Smooth muscle cell (in vitro differentiated cells): ENCODE results near the gene P2RX4. TPM values are rescaled to one million over a fixed set of nuclear protein-coding genes. Genes with fewer than 3 reads are reported as not detected.
"Not testable (repeated sequence)": the region's sequence is repeated elsewhere in the genome, so short reads cannot be mapped to it uniquely, and the experiment has no call there.

Experiments used
- DNase-seq: peaks from one replicate; lab custom pipeline; 2025; ENCODE audit not compliant: unreplicated experiment; lab: John Stamatoyannopoulos, UW
- H2AFZ ChIP-seq: fragments of 200-600 bp; sonication (generic); 2 replicates; pipeline ENCODE4 v1.6.0; 2016; ENCODE audit warnings: antibody characterized with exemption, low read depth, mild to moderate bottlenecking
- H3F3A ChIP-seq: fragments of 200-600 bp; sonication (generic); 2 replicates; pipeline ENCODE4 v1.6.0; 2017; ENCODE audit warnings: antibody characterized with exemption, low read depth
- H3K27ac ChIP-seq: fragments of 200-600 bp; sonication (generic); 2 replicates; pipeline ENCODE4 v1.5.1; 2016; ENCODE audit warnings: low read depth, mild to moderate bottlenecking
- H3K27me3 ChIP-seq: fragments of 200-600 bp; sonication (generic); 2 replicates; pipeline ENCODE4 v1.6.1; 2016; ENCODE audit warnings: low read depth, mild to moderate bottlenecking
- H3K36me3 ChIP-seq: fragments of 200-600 bp; sonication (generic); 2 replicates; pipeline ENCODE4 v1.5.1; 2016; ENCODE audit warnings: low read depth
- H3K4me1 ChIP-seq: fragments of 200-600 bp; sonication (generic); 2 replicates; pipeline ENCODE4 v1.5.1; 2016; ENCODE audit warnings: low read depth
- H3K4me2 ChIP-seq: fragments of 200-600 bp; sonication (generic); 2 replicates; pipeline ENCODE4 v1.6.0; 2016; ENCODE audit warnings: mild to moderate bottlenecking
- H3K4me3 ChIP-seq: fragments of 200-600 bp; sonication (generic); 2 replicates; pipeline ENCODE4 v1.5.1; 2016; ENCODE audit warnings: mild to moderate bottlenecking
- H3K79me2 ChIP-seq: fragments of 200-600 bp; sonication (generic); 2 replicates; pipeline ENCODE4 v1.6.0; 2016; ENCODE audit warnings: low read depth, mild to moderate bottlenecking
- H3K9ac ChIP-seq: fragments of 200-600 bp; sonication (generic); 2 replicates; pipeline ENCODE4 v1.6.0; 2016; ENCODE audit warnings: low read depth
- H3K9me3 ChIP-seq: fragments of 200-600 bp; sonication (generic); replicated peaks from 2 replicates; pipeline ENCODE4 v1.5.1; 2016; ENCODE audit warnings: low read depth
- H4K20me1 ChIP-seq: fragments of 200-600 bp; sonication (generic); 2 replicates; pipeline ENCODE4 v1.6.0; 2016; ENCODE audit warnings: low read depth
- CTCF ChIP-seq: fragments of 200-600 bp; sonication (generic); IDR thresholded peaks from 2 replicates; pipeline ENCODE4 v1.5.1; 2017; ENCODE audit warnings: borderline replicate concordance, mild to moderate bottlenecking, antibody characterized with exemption; ENCODE audit not compliant: insufficient read depth, poor library complexity, severe bottlenecking
- WGBS: methylation state at CpG from one replicate; pipeline ENCODE4 v1.1.7; 2016; ENCODE audit warnings: low lambda C conversion rate; 5-methylcytosine and 5-hydroxymethylcytosine counted together
- polyA plus RNA-seq: library from polyadenylated mRNA; unstranded; fragments of >200 nt; fragmentation: Nextera tagmentation; extraction: Ambion mirVana; gene quantifications from 2 replicates; pipeline ENCODE4 v1.2.1, GENCODE V29; 2016
- total RNA-seq: library from RNA; depleted of rRNA; stranded (reverse); fragments of >200 nt; gene quantifications from 2 replicates; pipeline ENCODE4 v1.2.3, GENCODE V29; 2014

P2RX4 gene
- total RNA-seq (18.1 and 32.2 TPM in 2 replicates), polyA plus RNA-seq (16.8 and 20.6 TPM in 2 replicates)

- H3K4me2 ChIP-seq, result peak within 1 kb of the TSS; percentile 86
- 15% methylated on average over 52 of the region's 97 CpGs for WGBS
- no peaks in the 10 kb centered on the region for H3K79me2 ChIP-seq
- TF ChIP-seq CTCF, result peak; percentile 18
- peak within 1 kb of the TSS; percentile 47 for H3K27ac ChIP-seq
- peak within 1 kb of the TSS; percentile 79 for H3K9ac ChIP-seq
- H3K36me3 ChIP-seq, result no peaks in the 10 kb centered on the region
- peak within 1 kb of the TSS; percentile 86 for H2AFZ ChIP-seq
- H3F3A ChIP-seq, result peaks cover 20% of the 10 kb centered on the region
- no peaks in the 10 kb centered on the region for H4K20me1 ChIP-seq
- DNase-seq, result peak; percentile 48
- no peaks in the 10 kb centered on the region for H3K9me3 ChIP-seq
- peak within 1 kb of the TSS; percentile 70 for H3K4me3 ChIP-seq
- no peaks in the 10 kb centered on the region for H3K27me3 ChIP-seq
- no peaks in the 10 kb centered on the region for H3K4me1 ChIP-seq
Observed at GRCh38 chr12:121209624-121210572, at the start of gene P2RX4. P2RX4 (plus strand) TSS chr12:121210129; CDS start chr12:121210165, 36 bp downstream.

- Histone ChIP-seq H2AFZ (no peak overlapping the region), H3K4me3 (no peak overlapping the region), H3K79me2 (no peaks in the 10 kb centered on the region), H3K27ac (no peak overlapping the region), H3K36me3 (no peaks in the 10 kb centered on the region), H3K9ac (no peak overlapping the region), H3K27me3 (peaks cover 5% of the 10 kb centered on the region), H3K9me3 (no peaks in the 10 kb centered on the region), H4K20me1 (no peaks in the 10 kb centered on the region), H3F3A (no peaks in the 10 kb centered on the region), H3K4me2 (no peak overlapping the region), H3K4me1 (no peaks in the 10 kb centered on the region)
- 89% methylated on average over 10 of the region's 10 CpGs for WGBS
- DNase-seq, result no peak
- no peak for TF ChIP-seq CTCF
Observed at GRCh38 chr12:121162384-121162783, 47.5 kb upstream of the P2RX4 start.

GRCh38 chr12:121162985-121163384, 46.9 kb upstream of the P2RX4 start:
- 66% methylated on average over 2 of the region's 2 CpGs for WGBS
- H3K27ac ChIP-seq, result no peak overlapping the region
- no peaks in the 10 kb centered on the region for H3F3A ChIP-seq

GRCh38 chr12:121164839-121165238, 45.1 kb upstream of the P2RX4 start:
- not testable (repeated sequence) for H2AFZ ChIP-seq, H3K36me3 ChIP-seq, H4K20me1 ChIP-seq, H3K27me3 ChIP-seq, H3K79me2 ChIP-seq, H3K9ac ChIP-seq, H3F3A ChIP-seq, H3K27ac ChIP-seq, H3K4me2 ChIP-seq, H3K9me3 ChIP-seq, DNase-seq, H3K4me1 ChIP-seq, H3K4me3 ChIP-seq
- 94% methylated on average over 6 of the region's 6 CpGs for WGBS

More at GRCh38 chr12:121162985-121163384, 46.9 kb upstream of the P2RX4 start:
- Histone ChIP-seq H2AFZ (no peak overlapping the region), H3K79me2 (no peaks in the 10 kb centered on the region), H3K4me3 (no peak overlapping the region), H4K20me1 (no peaks in the 10 kb centered on the region), H3K9ac (no peak overlapping the region), H3K4me2 (no peak overlapping the region), H3K4me1 (no peaks in the 10 kb centered on the region), H3K27me3 (peaks cover 5% of the 10 kb centered on the region), H3K36me3 (no peaks in the 10 kb centered on the region), H3K9me3 (no peaks in the 10 kb centered on the region)
- DNase-seq, result no peak
- TF ChIP-seq CTCF, result no peak
